IPS-11a (cell line): ENCODE measurements around the gene METTL21C.

ENCODE experiments used
- H3K4me3 ChIP-seq: one replicate; pipeline ENCODE4 v1.5.1; 2013; ENCODE audit warnings: low read depth, low read length, control low read depth

METTL21C gene

DNA sequence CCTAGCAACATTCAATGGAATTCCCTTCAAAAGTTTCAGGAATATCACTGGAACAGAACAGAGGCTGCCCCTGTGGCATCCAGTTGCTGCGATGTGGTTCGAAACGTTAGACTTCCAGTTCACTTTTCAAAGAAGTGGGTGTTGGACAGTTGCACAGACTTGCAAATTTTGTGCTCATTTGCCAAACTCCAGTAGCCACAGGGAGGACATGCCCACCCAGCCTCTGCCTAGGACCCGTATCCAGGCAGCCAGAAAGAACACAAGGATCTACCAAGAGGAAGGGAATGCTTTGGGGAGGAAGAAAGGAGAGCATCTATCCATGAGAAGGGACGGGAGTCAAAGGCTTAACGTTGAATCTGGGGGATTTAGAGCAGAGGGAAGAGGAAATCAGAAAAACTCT is at the start of gene METTL21C:
Gene METTL21C, minus strand, starts transcription at position 108 of the 400 bp plus-strand sequence. CDS start 546 bp downstream, outside the sequence.
- H3K4me3 ChIP-seq = no peak within 1 kb of the TSS

DNA sequence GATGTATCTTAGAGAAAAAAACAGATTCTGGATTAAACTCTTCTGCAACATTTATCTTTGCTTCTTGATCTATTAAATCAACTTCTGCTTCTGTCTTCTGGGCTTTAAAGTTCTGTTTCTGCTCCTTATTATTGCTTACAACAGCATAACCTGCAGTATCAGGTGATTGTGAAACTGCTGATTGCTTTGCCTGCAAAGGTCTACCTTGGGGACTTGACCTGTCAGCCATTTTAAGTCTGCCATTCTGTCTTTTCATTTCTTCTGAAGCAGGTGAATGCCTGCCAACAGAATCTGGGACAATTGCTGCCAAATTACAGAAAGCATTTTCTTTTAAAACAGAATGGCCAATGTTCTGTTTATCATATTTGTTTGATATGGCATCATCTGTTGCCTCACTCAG is 47.7 kb upstream of the METTL21C start:
- no peak overlapping the region for H3K4me3 ChIP-seq

GRCh38 chr13:102742101-102742500 is 47.3 kb upstream of the METTL21C start:
- no peak overlapping the region for H3K4me3 ChIP-seq

- H3K4me3 ChIP-seq = no peak overlapping the region
These were observed 34.9 kb upstream of the METTL21C start for GRCh38 chr13:102729560-102730270.

DNA sequence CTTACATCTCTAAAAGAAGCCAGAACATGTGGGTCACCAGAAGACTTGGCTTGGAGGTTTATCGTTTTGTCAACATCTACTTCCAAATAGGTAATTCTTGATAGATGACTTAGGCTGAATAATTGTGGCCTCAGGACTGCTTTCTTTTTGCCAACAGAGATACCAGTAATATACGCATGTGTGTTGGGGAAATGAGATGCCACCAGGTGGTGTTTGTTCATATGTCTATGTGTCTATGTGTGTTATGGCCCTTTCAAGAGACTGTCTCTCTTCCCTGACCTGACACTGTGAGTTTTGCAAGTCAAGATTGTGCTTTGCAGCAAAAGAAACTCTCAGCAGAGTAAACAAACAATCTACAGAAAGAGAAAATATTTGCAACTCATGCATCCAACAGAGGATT is 31.6 kb upstream of the METTL21C start:
- no peak overlapping the region for H3K4me3 ChIP-seq

DNA sequence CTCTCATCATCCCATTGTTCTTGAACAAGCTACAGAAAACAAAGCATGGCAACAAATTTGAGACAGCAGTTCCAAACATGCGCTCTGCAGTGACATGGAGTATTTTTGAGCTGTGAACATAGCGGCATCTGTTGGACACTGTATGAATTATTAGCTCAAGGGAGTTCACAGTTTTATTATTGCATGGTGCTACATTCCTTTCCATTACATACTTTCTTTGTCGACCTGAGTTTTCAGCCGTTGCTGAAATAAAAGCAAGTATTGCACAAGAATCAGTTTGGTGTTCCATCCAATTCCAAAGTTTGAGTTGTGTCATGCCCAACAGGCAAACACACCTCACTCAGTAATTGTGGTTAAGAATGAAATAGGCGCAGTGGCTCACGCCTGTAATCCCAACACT is 30.1 kb upstream of the METTL21C start:
- H3K4me3 ChIP-seq = no peak overlapping the region

DNA sequence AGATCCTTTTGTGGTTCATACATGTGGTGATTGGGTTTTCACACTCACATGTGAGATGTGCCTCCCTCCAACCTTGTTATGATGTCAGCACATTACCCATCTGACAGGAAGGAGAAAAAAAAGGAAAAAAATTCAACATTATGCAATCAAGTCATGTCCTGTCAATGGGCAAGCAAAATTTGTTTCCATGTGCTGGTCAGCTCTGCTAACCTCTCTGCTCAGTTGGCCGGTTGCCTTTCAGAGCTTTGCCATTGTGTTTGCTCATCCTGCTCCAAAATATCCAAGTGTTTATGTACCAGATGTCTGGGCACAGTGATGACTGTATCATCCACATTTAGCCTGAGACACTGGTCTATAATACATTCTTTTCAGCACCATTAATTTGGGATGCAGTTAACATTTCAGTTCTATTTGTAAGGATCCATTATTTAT is 27.0 kb upstream of the METTL21C start:
- no peak overlapping the region for H3K4me3 ChIP-seq

GRCh38 chr13:102718746-102719145 is 23.9 kb upstream of the METTL21C start:
- H3K4me3 ChIP-seq = no peak overlapping the region

DNA sequence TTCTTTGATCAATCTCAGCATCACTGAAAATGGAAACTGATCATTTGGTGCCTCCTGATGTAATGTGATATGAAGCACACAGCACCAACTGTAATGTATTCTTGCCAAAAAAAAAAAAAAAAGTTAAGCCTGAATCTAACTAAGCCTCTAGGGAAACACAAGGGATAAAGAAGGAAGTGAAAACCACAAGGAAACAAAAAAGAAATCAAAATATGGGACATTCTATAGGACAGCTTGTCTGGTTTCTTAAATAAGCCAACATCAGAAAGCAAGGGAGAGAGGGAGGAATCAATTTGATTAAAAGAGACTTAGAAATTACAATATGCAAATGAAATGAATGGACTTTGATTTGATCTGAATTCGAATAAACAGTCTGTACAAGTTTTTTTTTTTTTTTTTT is 20.6 kb upstream of the METTL21C start:
- no peak overlapping the region for H3K4me3 ChIP-seq

- H3K4me3 ChIP-seq = no peak overlapping the region
These were observed 15.4 kb upstream of the METTL21C start for GRCh38 chr13:102710261-102710679.

GRCh38 chr13:102709536-102709935 is 14.7 kb upstream of the METTL21C start:
- no peak overlapping the region for H3K4me3 ChIP-seq

GRCh38 chr13:102708991-102709390 is 14.1 kb upstream of the METTL21C start:
- no peak overlapping the region for H3K4me3 ChIP-seq

- H3K4me3 ChIP-seq = no peak overlapping the region
These were observed 13.4 kb upstream of the METTL21C start for GRCh38 chr13:102708211-102708610.

- no peak overlapping the region for H3K4me3 ChIP-seq
These were observed 12.6 kb upstream of the METTL21C start for GRCh38 chr13:102707467-102707866.

DNA sequence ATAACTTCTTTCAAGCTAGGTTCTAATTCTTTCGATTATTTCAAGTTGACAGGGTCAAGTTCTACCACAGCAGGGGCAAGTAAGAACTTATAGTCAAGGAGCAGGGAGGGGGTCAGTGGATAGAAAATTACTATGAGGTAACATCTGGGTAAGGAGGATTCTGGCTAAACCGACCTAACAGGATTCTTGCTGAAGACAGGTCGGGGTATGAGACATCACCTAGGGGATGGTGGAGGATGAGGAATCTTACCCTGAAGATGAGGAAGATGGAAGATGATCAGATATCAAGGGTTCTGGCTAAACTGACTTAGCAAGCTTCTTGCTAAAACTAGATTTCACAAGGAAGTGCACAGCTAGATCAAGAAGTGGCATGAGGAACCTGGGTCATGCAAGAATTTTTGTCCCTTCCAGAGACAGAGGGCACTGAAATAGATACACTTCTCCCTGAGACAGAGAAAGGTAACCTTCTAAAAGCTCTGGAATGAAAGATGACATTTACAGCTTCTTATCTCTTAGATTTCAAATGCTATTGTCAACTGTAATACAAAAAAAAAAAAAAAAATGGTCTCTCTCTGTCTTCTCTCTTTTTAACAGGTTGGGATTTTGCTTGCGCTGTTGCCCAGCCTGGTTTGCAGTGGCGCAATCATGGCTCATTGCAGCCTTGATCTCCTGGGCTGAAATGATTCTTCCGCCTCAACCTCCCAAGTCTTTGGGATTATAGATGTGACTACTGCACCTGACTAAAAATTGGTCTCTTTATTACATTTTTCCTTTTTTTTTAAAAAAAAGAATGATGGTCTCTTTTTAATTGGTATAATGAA is 9.6 kb upstream of the METTL21C start:
- no peak overlapping the region for H3K4me3 ChIP-seq

DNA sequence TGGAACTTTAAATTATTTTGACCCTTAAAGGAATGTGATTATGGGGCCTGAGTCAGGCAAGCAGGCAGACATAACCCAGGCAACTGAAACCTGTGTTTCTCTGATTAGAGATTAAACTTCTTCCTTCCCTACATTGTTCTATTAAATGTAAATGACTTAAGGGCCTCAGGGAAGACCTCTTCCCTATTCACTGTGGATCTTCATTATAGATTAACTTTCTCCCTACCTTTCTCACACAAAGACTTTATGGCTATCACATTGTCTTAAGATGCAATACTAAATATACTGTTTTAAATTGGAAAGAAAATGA is 8.8 kb upstream of the METTL21C start:
- no peak overlapping the region for H3K4me3 ChIP-seq

- H3K4me3 ChIP-seq = no peak overlapping the region
These were observed 8.3 kb upstream of the METTL21C start for GRCh38 chr13:102702965-102703725.

- no peak overlapping the region for H3K4me3 ChIP-seq
These were observed 6.5 kb upstream of the METTL21C start for GRCh38 chr13:102701331-102701730.

GRCh38 chr13:102700088-102701031 is 5.5 kb upstream of the METTL21C start:
- H3K4me3 ChIP-seq = no peak overlapping the region

DNA sequence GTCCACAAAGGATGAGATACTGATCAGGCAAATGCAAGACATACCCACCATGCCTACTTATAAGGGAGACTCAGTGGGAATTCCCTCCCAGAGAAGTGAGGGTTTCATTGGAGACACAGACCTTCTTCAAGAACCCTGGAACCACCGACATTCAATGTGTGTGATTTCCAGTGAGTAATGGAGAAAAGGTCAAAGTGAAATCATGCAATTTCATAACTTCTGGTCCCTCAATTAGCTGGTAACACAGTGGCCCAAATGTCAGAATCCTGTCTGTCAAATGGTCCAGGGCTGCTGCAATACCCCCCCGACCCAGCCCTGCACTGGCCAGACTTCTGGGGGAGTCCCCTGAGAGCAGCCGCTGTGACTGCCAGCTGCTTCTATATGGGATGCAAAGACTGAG is 4.7 kb upstream of the METTL21C start:
- no peak overlapping the region for H3K4me3 ChIP-seq

GRCh38 chr13:102698649-102698980 is 3.8 kb upstream of the METTL21C start:
- H3K4me3 ChIP-seq = no peak overlapping the region
